HCT116 (cell line): Measurements from ENCODE around the gene EEA1. TPM values are rescaled to one million over a fixed set of nuclear protein-coding genes. Genes with fewer than 3 reads are reported as not detected.

ENCODE experiments used
- ATAC-seq: fragments of 200-7000 bp; cut with Tn5 transposase; 2 replicates; pipeline ENCODE4 v1.9.1; 2020; ENCODE audit warnings: mild to moderate bottlenecking, moderate library complexity
- BruUV-seq: library from RNA; stranded (reverse); fragments of 400-500 nt; replicated peaks from 2 replicates; lab custom pipeline; 2021; lab: Mats Ljungman, UMichigan
- CTCF ChIA-PET: fragments of 300-600 bp; sonication (Branson Sonifier 250); formaldehyde crosslinking; loops from one replicate; lab custom pipeline; 2021; ENCODE audit warnings: antibody characterized with exemption; lab: Charles Lee
- POLR2A ChIA-PET: fragments of 300-600, 350-600 bp; sonication (Branson Sonifier 250); formaldehyde crosslinking; loops from one replicate; lab custom pipeline; 2021; ENCODE audit warnings: antibody characterized with exemption; lab: Charles Lee
- RAD21 ChIA-PET, 2 experiments: fragments of 300-600 bp; sonication (Branson Sonifier 250); formaldehyde crosslinking; loops; one replicate each; lab custom pipeline; 2023; ENCODE audit warnings: low total read pairs in 2 of 2; ENCODE audit not compliant: uncharacterized antibody in 2 of 2, unreplicated experiment in 2 of 2, low non-redundant PET in 1 of 2; lab: Charles Lee
- DNase-seq: peaks from one replicate; pipeline ENCODE4 v3.0.0-alpha.2; 2010; ENCODE audit warnings: low read depth, low spot score
- H2AFZ ChIP-seq: fragments of 200-600 bp; shearing (Covaris generic), sonication (generic); 2 replicates; pipeline ENCODE4 v1.6.1; 2017; ENCODE audit warnings: low read depth, mixed run types, mixed read lengths, antibody characterized with exemption, low read length; ENCODE audit not compliant: poor library complexity, severe bottlenecking
- H3K27ac ChIP-seq: 2 replicates; pipeline ENCODE4 v1.5.1; 2012; ENCODE audit warnings: low read depth, low read length
- H3K27me3 ChIP-seq: fragments of 200-600 bp; sonication (generic); 2 replicates; pipeline ENCODE4 v1.6.1; 2016; ENCODE audit warnings: mixed run types, low read length, mixed read lengths; ENCODE audit not compliant: insufficient read depth
- H3K36me3 ChIP-seq, 2 experiments: fragments of 200-500 bp in 1 of 2; fragments of 200-600 bp in 1 of 2; sonication (Bioruptor generic) in 1 of 2; sonication (generic) in 1 of 2; 2 replicates each; pipeline versions ENCODE4 v1.5.1 to v1.6.1; 2014 to 2016; ENCODE audit warnings: low read length in 2 of 2, inconsistent platforms in 1 of 2, mixed read lengths in 1 of 2, mixed run types in 1 of 2; ENCODE audit not compliant: insufficient read depth in 2 of 2, control insufficient read depth in 1 of 2
- H3K4me1 ChIP-seq, 2 experiments: fragments of 200-600 bp in 1 of 2; sonication (generic) in 1 of 2; 2 replicates each; pipeline versions ENCODE4 v1.5.1 to v1.6.1; 2012 to 2017; ENCODE audit warnings: low read length in 2 of 2, inconsistent platforms in 1 of 2, mild to moderate bottlenecking in 1 of 2, mixed read lengths in 1 of 2, mixed run types in 1 of 2, moderate library complexity in 1 of 2; ENCODE audit not compliant: insufficient read depth in 2 of 2, control insufficient read depth in 1 of 2
- H3K4me2 ChIP-seq: fragments of 200-600 bp; sonication (generic); 2 replicates; pipeline ENCODE4 v1.6.1; 2017; ENCODE audit warnings: mixed run types, low read length, mixed read lengths
- H3K4me3 ChIP-seq, 2 experiments: fragments of 200-600 bp in 1 of 2; sonication (generic) in 1 of 2; replicated peaks in 1 of 2; 2 replicates each; pipeline ENCODE4 v1.5.1; 2011 to 2016; ENCODE audit warnings: low read length in 2 of 2, control low read depth in 1 of 2, low read depth in 1 of 2, mild to moderate bottlenecking in 1 of 2, mixed read lengths in 1 of 2, mixed run types in 1 of 2
- H3K79me2 ChIP-seq: fragments of 200-600 bp; sonication (generic); 2 replicates; pipeline ENCODE4 v1.6.1; 2017; ENCODE audit warnings: mild to moderate bottlenecking, mixed run types, low read length, moderate library complexity, mixed read lengths; ENCODE audit not compliant: insufficient read depth
- H3K9ac ChIP-seq: fragments of 200-600 bp; sonication (generic); 2 replicates; pipeline ENCODE4 v1.6.1; 2016; ENCODE audit warnings: low read length, mixed read lengths
- H3K9me2 ChIP-seq: fragments of 200-600 bp; sonication (generic), shearing (Covaris generic); 2 replicates; pipeline ENCODE4 v1.6.1; 2017; ENCODE audit warnings: mixed run types, mild to moderate bottlenecking, moderate library complexity; ENCODE audit not compliant: insufficient read depth
- H3K9me3 ChIP-seq, 2 experiments: fragments of 200-500 bp in 1 of 2; fragments of 200-600 bp in 1 of 2; sonication (Bioruptor generic) in 1 of 2; sonication (generic) in 1 of 2; 2 replicates each; pipeline ENCODE4 v1.6.1; 2014 to 2017; ENCODE audit warnings: low read length in 2 of 2, mixed read lengths in 2 of 2, inconsistent platforms in 1 of 2, low read depth in 1 of 2, mild to moderate bottlenecking in 1 of 2, mixed run types in 1 of 2, moderate library complexity in 1 of 2; ENCODE audit not compliant: control insufficient read depth in 1 of 2, insufficient read depth in 1 of 2
- H4K20me1 ChIP-seq: fragments of 200-600 bp; sonication (generic), shearing (Covaris generic); 2 replicates; pipeline ENCODE4 v1.6.1; 2017; ENCODE audit warnings: mixed run types, mild to moderate bottlenecking, moderate library complexity; ENCODE audit not compliant: insufficient read depth
- EGR1 ChIP-seq: IDR thresholded peaks from 2 replicates; pipeline ENCODE4 v1.6.1; 2012; ENCODE audit warnings: low read depth
- ELF1 ChIP-seq: IDR thresholded peaks from 2 replicates; pipeline ENCODE4 v1.6.1; 2012; ENCODE audit warnings: low read depth, borderline replicate concordance
- POLR2AphosphoS5 ChIP-seq: IDR thresholded peaks from 2 replicates; pipeline ENCODE4 v1.6.1; 2011; ENCODE audit warnings: mild to moderate bottlenecking, low read depth, low read length, moderate library complexity
- REST ChIP-seq: IDR thresholded peaks from 2 replicates; pipeline ENCODE4 v1.6.1; 2012; ENCODE audit warnings: low read depth
- SIN3A ChIP-seq: IDR thresholded peaks from 2 replicates; pipeline ENCODE4 v1.6.1; 2012; ENCODE audit warnings: low read depth
- SP1 ChIP-seq: IDR thresholded peaks from 2 replicates; pipeline ENCODE4 v1.6.1; 2012; ENCODE audit warnings: low read depth
- ZNF274 ChIP-seq: fragments of 200-500 bp; sonication (Bioruptor generic); IDR thresholded peaks from 2 replicates; pipeline ENCODE4 v1.6.1; 2014; ENCODE audit warnings: mild to moderate bottlenecking, low read depth, low read length, inconsistent platforms
- intact Hi-C: fragments of 100-400 bp; cut with micrococcal nuclease; formaldehyde crosslinking; loops from 2 replicates; pipeline ENCODE4 v1.10.0; 2022
- total RNA-seq: library from RNA; stranded (reverse); gene quantifications from one replicate; pipeline ENCODE4 v1.2.1, GENCODE V29; 2021; ENCODE audit not compliant: unreplicated experiment
- TF ChIP-seq, protein P1 (sequence below), 3 experiments: fragments of 200-600 bp in 1 of 3; sonication (generic) in 1 of 3; IDR thresholded peaks in 2 of 3; conservative IDR thresholded peaks in 1 of 3; 2 replicates each; pipeline ENCODE4 v1.5.1; 2012 to 2017; ENCODE audit warnings: low read depth in 2 of 3, low read length in 2 of 3, antibody characterized with exemption in 1 of 3, borderline replicate concordance in 1 of 3, control low read depth in 1 of 3, mild to moderate bottlenecking in 1 of 3, mixed read lengths in 1 of 3, mixed run types in 1 of 3, moderate library complexity in 1 of 3; ENCODE audit not compliant: insufficient read depth in 1 of 3

Gene EEA1
- total RNA-seq, 1 experiment from 2014 or later, result 13.8 TPM

GRCh38 chr12:92764831-92765230 is 164.3 kb downstream of the EEA1 start (continued):
- TF ChIP-seq, protein P1, sequence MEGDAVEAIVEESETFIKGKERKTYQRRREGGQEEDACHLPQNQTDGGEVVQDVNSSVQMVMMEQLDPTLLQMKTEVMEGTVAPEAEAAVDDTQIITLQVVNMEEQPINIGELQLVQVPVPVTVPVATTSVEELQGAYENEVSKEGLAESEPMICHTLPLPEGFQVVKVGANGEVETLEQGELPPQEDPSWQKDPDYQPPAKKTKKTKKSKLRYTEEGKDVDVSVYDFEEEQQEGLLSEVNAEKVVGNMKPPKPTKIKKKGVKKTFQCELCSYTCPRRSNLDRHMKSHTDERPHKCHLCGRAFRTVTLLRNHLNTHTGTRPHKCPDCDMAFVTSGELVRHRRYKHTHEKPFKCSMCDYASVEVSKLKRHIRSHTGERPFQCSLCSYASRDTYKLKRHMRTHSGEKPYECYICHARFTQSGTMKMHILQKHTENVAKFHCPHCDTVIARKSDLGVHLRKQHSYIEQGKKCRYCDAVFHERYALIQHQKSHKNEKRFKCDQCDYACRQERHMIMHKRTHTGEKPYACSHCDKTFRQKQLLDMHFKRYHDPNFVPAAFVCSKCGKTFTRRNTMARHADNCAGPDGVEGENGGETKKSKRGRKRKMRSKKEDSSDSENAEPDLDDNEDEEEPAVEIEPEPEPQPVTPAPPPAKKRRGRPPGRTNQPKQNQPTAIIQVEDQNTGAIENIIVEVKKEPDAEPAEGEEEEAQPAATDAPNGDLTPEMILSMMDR (IDR thresholded peaks at IDR 0.05 in 2 of 3, conservative IDR thresholded peaks at IDR 0.05 in 1 of 3; ENCODE audit: borderline replicate concordance in 1 of 3, insufficient read depth in 1 of 3, low read depth in 2 of 3, low read length in 2 of 3), result no peak
- TF ChIP-seq REST, result no peak
- no peak for TF ChIP-seq ELF1
- no peak for TF ChIP-seq EGR1
- no peak for TF ChIP-seq SP1
- TF ChIP-seq POLR2AphosphoS5, result no peak

GRCh38 chr12:92762773-92763172 is 166.3 kb downstream of the EEA1 start:
- H3K4me1 ChIP-seq, result peaks cover 0 to 10% of the 10 kb centered on the region in 2 experiments; a peak in 2 of 4 replicates
- H3K27ac ChIP-seq, result no peak overlapping the region
- intact Hi-C loops, result no loop called here
- H2AFZ ChIP-seq, result no peak overlapping the region
- BruUV-seq, result no TSS peak
- H4K20me1 ChIP-seq, result no peaks in the 10 kb centered on the region
- H3K9me2 ChIP-seq, result no peaks in the 10 kb centered on the region
- ChIA-PET RAD21 (no interaction called here), CTCF (no interaction called here), POLR2A (no interaction called here)
- no peaks in the 10 kb centered on the region for H3K36me3 ChIP-seq
- no peak overlapping the region for H3K4me3 ChIP-seq
- no peak for DNase-seq
- no peaks in the 10 kb centered on the region for H3K27me3 ChIP-seq
- H3K4me2 ChIP-seq, result no peak overlapping the region
- ATAC-seq, result no peak
- H3K9ac ChIP-seq, result no peak overlapping the region
- no peak for TF ChIP-seq REST
- no peak for TF ChIP-seq ZNF274
- no peak for TF ChIP-seq SIN3A
- no peaks in the 10 kb centered on the region for H3K9me3 ChIP-seq
- H3K79me2 ChIP-seq, result no peaks in the 10 kb centered on the region
